ENCODE results near the gene FHIT. TPM values are rescaled to one million over a fixed set of nuclear protein-coding genes. Genes with fewer than 3 reads are reported as not detected.

The FHIT gene
- total and polyA plus RNA-seq, 7 donors = 0.98 to 10.4 (median 4.0) TPM

- H3K4me3 ChIP-seq = no peak overlapping the region
- no peak for DNase-seq
- TF ChIP-seq CTCF (IDR thresholded peaks at IDR 0.05) = no peak
- H3K27ac ChIP-seq = no peak overlapping the region
- no peaks in the 10 kb centered on the region for H3K36me3 ChIP-seq (ENCODE audit: insufficient read depth in 1 of 2, low read depth in 1 of 2)
- no peaks in the 10 kb centered on the region for H3K27me3 ChIP-seq (ENCODE audit: insufficient read depth in 3 of 3, low read length in 2 of 3)
- no peaks in the 10 kb centered on the region for H3K9me3 ChIP-seq
- no peaks in the 10 kb centered on the region for H3K4me1 ChIP-seq
- intact Hi-C loops (cut with DNase I) = no loop called here
- no peak for ATAC-seq
- 18 to 32% (median 29%) methylated on average over 4 of the region's 4 CpGs for WGBS, 3 donors
These were observed 507.6 kb downstream of the FHIT start for GRCh38 chr3:60743631-60744164.

- DNase-seq = peak; percentile 25 to 60
- WGBS, 3 donors = 57 to 68% (median 60%) methylated on average over 8 of the region's 8 CpGs
- H3K4me3 ChIP-seq = no peak overlapping the region
- no peaks in the 10 kb centered on the region for H3K27me3 ChIP-seq (ENCODE audit: insufficient read depth in 3 of 3, low read length in 2 of 3)
- peak; percentile 5 for TF ChIP-seq CTCF (IDR thresholded peaks at IDR 0.05)
- H3K36me3 ChIP-seq (ENCODE audit: insufficient read depth in 1 of 2, low read depth in 1 of 2) = no peaks in the 10 kb centered on the region
- ATAC-seq = peak; percentile 39 to 54 (median 48)
- no peak overlapping the region for H3K27ac ChIP-seq
- intact Hi-C loops (cut with DNase I) = no loop called here
- H3K4me1 ChIP-seq = no peaks in the 10 kb centered on the region
- H3K9me3 ChIP-seq = no peaks in the 10 kb centered on the region
These were observed 508.6 kb downstream of the FHIT start for GRCh38 chr3:60742606-60743145.

- intact Hi-C loops (cut with DNase I) = no loop called here
- no peak for DNase-seq
- no peak overlapping the region for H3K27ac ChIP-seq
- TF ChIP-seq CTCF (IDR thresholded peaks at IDR 0.05) = no peak
- H3K9me3 ChIP-seq = no peaks in the 10 kb centered on the region
- H3K36me3 ChIP-seq (ENCODE audit: insufficient read depth in 1 of 2, low read depth in 1 of 2) = no peaks in the 10 kb centered on the region
- no peaks in the 10 kb centered on the region for H3K4me1 ChIP-seq
- H3K4me3 ChIP-seq = no peak overlapping the region
- H3K27me3 ChIP-seq (ENCODE audit: insufficient read depth in 3 of 3, low read length in 2 of 3) = no peaks in the 10 kb centered on the region
- WGBS, 3 donors = 84 to 85% (median 84%) methylated on average over 8 of the region's 8 CpGs
- ATAC-seq = no peak
These were observed 513.4 kb downstream of the FHIT start for GRCh38 chr3:60737633-60738399.

GRCh38 chr3:60730371-60730770, 520.9 kb downstream of the FHIT start:
- no peak for TF ChIP-seq CTCF (IDR thresholded peaks at IDR 0.05)
- ATAC-seq (no peak), DNase-seq (no peak)
- no peaks in the 10 kb centered on the region for H3K36me3 ChIP-seq (ENCODE audit: insufficient read depth in 1 of 2, low read depth in 1 of 2)
- H3K9me3 ChIP-seq = no peaks in the 10 kb centered on the region
- no peaks in the 10 kb centered on the region for H3K27me3 ChIP-seq (ENCODE audit: insufficient read depth in 3 of 3, low read length in 2 of 3)
- H3K4me3 ChIP-seq = no peak overlapping the region
- 97 to 98% (median 98%) methylated on average over 9 of the region's 9 CpGs for WGBS, 3 donors
- H3K4me1 ChIP-seq = no peaks in the 10 kb centered on the region
- intact Hi-C loops (cut with DNase I) = no loop called here
- no peak overlapping the region for H3K27ac ChIP-seq

Data from psoas muscle (tissue), 8 donors.